IMR-90 (cell line): ENCODE measurements around the gene YIPF6.

Experiments
- CEBPB ChIP-seq: IDR thresholded peaks from 2 replicates; pipeline ENCODE4 v1.6.1; 2012; ENCODE audit warnings: low read depth, low read length, improper control_type of control experiment
- CHD1 ChIP-seq: IDR thresholded peaks from 2 replicates; pipeline ENCODE4 v1.6.1; 2012; ENCODE audit warnings: low read depth, low read length, improper control_type of control experiment
- CTCF ChIP-seq: conservative IDR thresholded peaks from 2 replicates; pipeline ENCODE4 v1.5.1; 2012; ENCODE audit warnings: mild to moderate bottlenecking, low read depth, low read length, improper control_type of control experiment
- ELK1 ChIP-seq: fragments of 150-350 bp; IDR thresholded peaks from 2 replicates; pipeline ENCODE4 v1.6.1; 2016; ENCODE audit warnings: low read depth, mild to moderate bottlenecking, low read length, moderate library complexity, borderline replicate concordance
- FOS ChIP-seq: fragments of 150-350 bp; IDR thresholded peaks from 2 replicates; pipeline ENCODE4 v1.6.1; 2016; ENCODE audit warnings: low read depth, low read length
- MAFK ChIP-seq: IDR thresholded peaks from 2 replicates; pipeline ENCODE4 v1.6.1; 2012; ENCODE audit warnings: low read depth, low read length, improper control_type of control experiment
- MAZ ChIP-seq: IDR thresholded peaks from 2 replicates; pipeline ENCODE4 v1.6.1; 2012; ENCODE audit warnings: low read depth, mild to moderate bottlenecking, low read length, improper control_type of control experiment, moderate library complexity, borderline replicate concordance
- MXI1 ChIP-seq: IDR thresholded peaks from 2 replicates; pipeline ENCODE4 v1.6.1; 2012; ENCODE audit warnings: low read depth, mild to moderate bottlenecking, low read length, moderate library complexity, borderline replicate concordance
- POLR2A ChIP-seq: IDR thresholded peaks from 2 replicates; pipeline ENCODE4 v1.6.1; 2012; ENCODE audit warnings: mild to moderate bottlenecking, low read depth, low read length
- RAD21 ChIP-seq: IDR thresholded peaks from 2 replicates; pipeline ENCODE4 v1.6.1; 2012; ENCODE audit warnings: low read length, improper control_type of control experiment
- RCOR1 ChIP-seq: IDR thresholded peaks from 2 replicates; pipeline ENCODE4 v1.6.1; 2012; ENCODE audit warnings: mild to moderate bottlenecking, low read length, improper control_type of control experiment; ENCODE audit not compliant: insufficient replicate concordance
- RFX5 ChIP-seq: IDR thresholded peaks from 2 replicates; pipeline ENCODE4 v1.8.0; 2012; ENCODE audit warnings: low read depth, mild to moderate bottlenecking, low read length, moderate library complexity
- SMC3 ChIP-seq: fragments of 150-350 bp; IDR thresholded peaks from 2 replicates; pipeline ENCODE4 v1.6.1; 2016; ENCODE audit warnings: low read depth, mild to moderate bottlenecking, antibody characterized with exemption, low read length, moderate library complexity
- TF ChIP-seq, protein P1 (sequence below): fragments of 150-350 bp; IDR thresholded peaks from 2 replicates; pipeline ENCODE4 v1.6.1; 2017; ENCODE audit warnings: mild to moderate bottlenecking, antibody characterized with exemption, low read length, low read depth

- no peak for TF ChIP-seq CTCF
- no peak for TF ChIP-seq POLR2A
- TF ChIP-seq MXI1, result no peak
- no peak for TF ChIP-seq RAD21
- TF ChIP-seq MAFK, result no peak
- TF ChIP-seq MAZ, result no peak
- no peak for TF ChIP-seq FOS
- TF ChIP-seq, protein P1, sequence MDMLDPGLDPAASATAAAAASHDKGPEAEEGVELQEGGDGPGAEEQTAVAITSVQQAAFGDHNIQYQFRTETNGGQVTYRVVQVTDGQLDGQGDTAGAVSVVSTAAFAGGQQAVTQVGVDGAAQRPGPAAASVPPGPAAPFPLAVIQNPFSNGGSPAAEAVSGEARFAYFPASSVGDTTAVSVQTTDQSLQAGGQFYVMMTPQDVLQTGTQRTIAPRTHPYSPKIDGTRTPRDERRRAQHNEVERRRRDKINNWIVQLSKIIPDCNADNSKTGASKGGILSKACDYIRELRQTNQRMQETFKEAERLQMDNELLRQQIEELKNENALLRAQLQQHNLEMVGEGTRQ, result no peak
- TF ChIP-seq SMC3, result no peak
- no peak for TF ChIP-seq RCOR1
- no peak for TF ChIP-seq ELK1
- TF ChIP-seq CEBPB, result no peak
- no peak for TF ChIP-seq RFX5
- no peak for TF ChIP-seq CHD1
These were observed 35.0 kb upstream of the YIPF6 start for GRCh38 chrX:68463880-68464279.
